A549 (cell line): ENCODE measurements around the gene RSRC1. TPM values are rescaled to one million over a fixed set of nuclear protein-coding genes. Genes with fewer than 3 reads are reported as not detected.

ENCODE experiments used
- ATAC-seq, 2 experiments: fragments of 200-7000 bp in 1 of 2; fragments of >200 bp in 1 of 2; cut with Nextera tagmentation in 1 of 2; cut with Tn5 transposase in 1 of 2; 3 replicates each; pipeline versions ENCODE4 v1.8.0 to v1.9.1; 2018 to 2020; ENCODE audit warnings: mild to moderate bottlenecking in 1 of 2, moderate library complexity in 1 of 2
- CTCF ChIA-PET: fragments of 300-600 bp; sonication (Branson Sonifier 250); formaldehyde crosslinking; extraction: SDS; loops from one replicate; lab custom pipeline; 2021; ENCODE audit warnings: antibody characterized with exemption, inconsistent platforms; lab: Yijun Ruan, JAX
- POLR2A ChIA-PET: fragments of 350-600 bp; formaldehyde crosslinking; extraction: SDS; loops from one replicate; lab custom pipeline; 2021; ENCODE audit warnings: antibody characterized with exemption, inconsistent platforms; lab: Yijun Ruan, JAX
- DNase-seq, 2 experiments: peaks; one replicate each; pipeline versions ENCODE4 v3.0.0 to v3.0.0-alpha.2; 2011 to 2016; ENCODE audit warnings: low read depth in 1 of 2, low spot score in 1 of 2
- FAIRE-seq: peaks from 2 replicates; lab custom pipeline; 2011; peaks lifted over from hg19 to GRCh38; lab: Jason Lieb, UNC
- H3K27ac ChIP-seq, 2 experiments: fragments of >200 bp; sonication (Bioruptor Twin); formaldehyde crosslinking; 3 replicates each; pipeline ENCODE4 v1.5.1; 2016 to 2017
- H3K4me1 ChIP-seq: fragments of >200 bp; sonication (Bioruptor Twin); formaldehyde crosslinking; 3 replicates; pipeline ENCODE4 v1.6.1; 2016
- H3K4me2 ChIP-seq: fragments of >200 bp; sonication (Bioruptor Twin); formaldehyde crosslinking; 3 replicates; pipeline ENCODE4 v1.6.1; 2016
- H3K4me3 ChIP-seq: fragments of >200 bp; sonication (Bioruptor Twin); formaldehyde crosslinking; 3 replicates; pipeline ENCODE4 v1.5.1; 2016
- H3K9me3 ChIP-seq: fragments of >200 bp; sonication (Bioruptor Twin); formaldehyde crosslinking; 3 replicates; pipeline ENCODE4 v1.6.1; 2016
- CBX2 ChIP-seq: fragments of 200-600 bp; sonication (generic); IDR thresholded peaks from 2 replicates; pipeline ENCODE4 v1.6.1; 2016; ENCODE audit warnings: low read depth, mild to moderate bottlenecking, borderline replicate concordance
- CEBPB ChIP-seq, 2 experiments: fragments of >200 bp in 1 of 2; sonication (Bioruptor Twin) in 1 of 2; formaldehyde crosslinking in 1 of 2; IDR thresholded peaks; 2 replicates each; pipeline ENCODE4 v1.6.1; 2012 to 2016
- CHD4 ChIP-seq: fragments of 200-600 bp; sonication (generic); IDR thresholded peaks from 2 replicates; pipeline ENCODE4 v1.6.1; 2016; ENCODE audit warnings: antibody characterized with exemption, mild to moderate bottlenecking, borderline replicate concordance
- EHF ChIP-seq: fragments of 250-450 bp; sonication (Bioruptor Pico); IDR thresholded peaks from 2 replicates; pipeline ENCODE4 v1.5.0; 2020; ENCODE audit warnings: mild to moderate bottlenecking
- EHMT2 ChIP-seq: fragments of 200-600 bp; sonication (generic); IDR thresholded peaks from 2 replicates; pipeline ENCODE4 v1.6.1; 2016; ENCODE audit warnings: antibody characterized with exemption, low read depth, mild to moderate bottlenecking, moderate library complexity
- EP300 ChIP-seq, 2 experiments: fragments of >200 bp; sonication (Bioruptor Twin); formaldehyde crosslinking; IDR thresholded peaks; 2 replicates in 1 of 2; 3 replicates in 1 of 2; pipeline ENCODE4 v1.6.1; 2016 to 2017
- ESRRA ChIP-seq: fragments of 150-350 bp; IDR thresholded peaks from 2 replicates; pipeline ENCODE4 v1.6.1; 2014; ENCODE audit warnings: mild to moderate bottlenecking, low read length, borderline replicate concordance
- FOSL2 ChIP-seq, 2 experiments: fragments of 450-650 bp in 1 of 2; fragments of >200 bp in 1 of 2; sonication (Bioruptor Twin) in 1 of 2; formaldehyde crosslinking; IDR thresholded peaks; 2 replicates each; pipeline versions ENCODE4 v1.5.0 to v1.6.1; 2016 to 2020; ENCODE audit warnings: mild to moderate bottlenecking in 1 of 2, moderate library complexity in 1 of 2
- FOXS1 ChIP-seq: fragments of 250-450 bp; sonication (Bioruptor Pico); IDR thresholded peaks from 2 replicates; pipeline ENCODE4 v1.5.0; 2020; ENCODE audit warnings: mild to moderate bottlenecking, moderate library complexity
- GATA3 ChIP-seq: IDR thresholded peaks from 2 replicates; pipeline ENCODE4 v1.6.1; 2012; ENCODE audit warnings: borderline replicate concordance
- HDAC2 ChIP-seq: fragments of 200-600 bp; sonication (generic); IDR thresholded peaks from 2 replicates; pipeline ENCODE4 v1.6.1; 2016
- HOXA7 ChIP-seq: fragments of 250-450 bp; sonication (Bioruptor Pico); IDR thresholded peaks from 2 replicates; pipeline ENCODE4 v1.5.0; 2020; ENCODE audit warnings: mild to moderate bottlenecking, moderate library complexity
- HOXB13 ChIP-seq: fragments of 250-450 bp; sonication (Bioruptor Pico); IDR thresholded peaks from 2 replicates; pipeline ENCODE4 v1.5.0; 2020; ENCODE audit warnings: low read depth, mild to moderate bottlenecking, moderate library complexity
- HOXB5 ChIP-seq: fragments of 250-450 bp; sonication (Bioruptor Pico); IDR thresholded peaks from 2 replicates; pipeline ENCODE4 v1.5.0; 2020; ENCODE audit warnings: mild to moderate bottlenecking, moderate library complexity
- MAFK ChIP-seq: fragments of 450-650 bp; IDR thresholded peaks from 2 replicates; pipeline ENCODE4 v1.6.1; 2014; ENCODE audit not compliant: partially characterized antibody
- MAZ ChIP-seq: fragments of 150-350 bp; IDR thresholded peaks from 2 replicates; pipeline ENCODE4 v1.6.1; 2014; ENCODE audit warnings: antibody characterized with exemption, low read depth, low read length, borderline replicate concordance
- NPAS2 ChIP-seq: fragments of 250-450 bp; sonication (Bioruptor Pico); IDR thresholded peaks from 2 replicates; pipeline ENCODE4 v1.8.0; 2022; ENCODE audit warnings: mild to moderate bottlenecking, moderate library complexity, borderline replicate concordance
- PHF8 ChIP-seq: fragments of 200-600 bp; sonication (generic); IDR thresholded peaks from 2 replicates; pipeline ENCODE4 v1.6.1; 2016; ENCODE audit warnings: low read depth, mild to moderate bottlenecking, antibody characterized with exemption, moderate library complexity, borderline replicate concordance
- RAD21 ChIP-seq, 2 experiments: fragments of >200 bp in 1 of 2; sonication (Bioruptor Twin) in 1 of 2; formaldehyde crosslinking in 1 of 2; IDR thresholded peaks in 1 of 2; conservative IDR thresholded peaks in 1 of 2; 2 replicates in 1 of 2; 3 replicates in 1 of 2; pipeline ENCODE4 v1.6.1; 2012 to 2018; ENCODE audit warnings: inconsistent platforms in 1 of 2
- RARB ChIP-seq: fragments of 250-450 bp; sonication (Bioruptor Pico); IDR thresholded peaks from 2 replicates; pipeline ENCODE4 v1.8.0; 2021; ENCODE audit warnings: mild to moderate bottlenecking, moderate library complexity
- RCOR1 ChIP-seq: fragments of 150-350 bp; IDR thresholded peaks from 2 replicates; pipeline ENCODE4 v1.6.1; 2014; ENCODE audit warnings: antibody characterized with exemption, low read length, low read depth
- SMC3 ChIP-seq: fragments of >200 bp; sonication (Bioruptor Twin); formaldehyde crosslinking; IDR thresholded peaks from 3 replicates; pipeline ENCODE4 v1.6.1; 2018; ENCODE audit warnings: inconsistent platforms
- ZFP36 ChIP-seq: fragments of 450-650 bp; IDR thresholded peaks from 2 replicates; pipeline ENCODE4 v1.6.1; 2014; ENCODE audit warnings: borderline replicate concordance; ENCODE audit not compliant: partially characterized antibody
- ZNF302 ChIP-seq: fragments of 250-450 bp; sonication (Bioruptor Pico); IDR thresholded peaks from 2 replicates; pipeline ENCODE4 v1.9.0; 2021; ENCODE audit warnings: inconsistent platforms, mild to moderate bottlenecking, moderate library complexity
- ZSCAN20 ChIP-seq: fragments of 250-450 bp; sonication (Bioruptor Pico); IDR thresholded peaks from 2 replicates; pipeline ENCODE4 v1.8.0; 2022; ENCODE audit warnings: mild to moderate bottlenecking, moderate library complexity
- WGBS: methylation state at CpG from one replicate; pipeline ENCODE4 v1.1.6; 2017; ENCODE audit errors: missing lambda C conversion rate; 5-methylcytosine and 5-hydroxymethylcytosine counted together
- polyA plus RNA-seq, 4 experiments: library from polyadenylated mRNA; depleted of rRNA in 3 of 4; stranded (reverse); fragments of >200 nt; fragmentation: RNase III in 1 of 4; extraction: RNeasy Plus Mini Kit Qiagen cat#74134 plus additional on column Dnase treatment in 1 of 4; gene quantifications; 2 replicates in 3 of 4; 3 replicates in 1 of 4; pipeline ENCODE4 v1.2.3, GENCODE V29; 2011 to 2017
- TF ChIP-seq, protein P1 (sequence below): fragments of 250-450 bp; sonication (Bioruptor Pico); IDR thresholded peaks from 2 replicates; pipeline ENCODE4 v1.5.0; 2020; ENCODE audit warnings: low read depth, mild to moderate bottlenecking, moderate library complexity
- TF ChIP-seq, protein P2 (sequence below): fragments of 150-350 bp; IDR thresholded peaks from 2 replicates; pipeline ENCODE4 v1.6.1; 2014; ENCODE audit warnings: low read depth, mild to moderate bottlenecking, low read length
- TF ChIP-seq, protein P3 (sequence below): fragments of 250-450 bp; sonication (Bioruptor Pico); IDR thresholded peaks from 2 replicates; pipeline ENCODE4 v1.5.0; 2021; ENCODE audit warnings: mild to moderate bottlenecking, moderate library complexity, borderline replicate concordance
- TF ChIP-seq, protein P4 (sequence below): fragments of >200 bp; sonication (Bioruptor Twin); formaldehyde crosslinking; IDR thresholded peaks from 3 replicates; pipeline ENCODE4 v1.5.1; 2016

RSRC1 gene
- polyA plus RNA-seq, 2 of the 4 experiments (the other 2 are of a cell fraction): 17.5 to 52.2 TPM

DNA sequence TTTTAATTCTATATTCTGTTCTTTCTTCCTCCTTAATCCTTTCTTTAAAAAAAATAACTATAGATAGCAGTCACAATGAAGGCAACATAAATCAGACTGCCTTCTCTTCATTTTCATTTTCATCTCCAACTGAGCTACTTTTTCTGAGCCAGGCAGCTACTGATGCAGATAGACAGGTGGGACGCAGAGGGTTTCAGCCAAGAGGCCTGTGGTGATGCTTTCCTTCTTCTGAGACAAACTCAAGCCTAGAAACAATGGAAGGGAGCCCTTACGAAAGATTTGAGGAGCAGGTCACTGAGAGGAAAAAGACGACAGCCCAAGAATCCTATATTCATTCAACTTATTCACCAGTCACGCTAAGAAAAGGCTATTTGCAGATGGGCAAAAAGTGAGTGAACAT, 241.1 kb downstream of the RSRC1 start:
- TF ChIP-seq ESRRA (no peak), CHD4 (no peak), MAFK (no peak), HOXB13 (CRISPR knock-in tag) (no peak), SMC3 (no peak), GATA3 (no peak), MAZ (no peak), CEBPB (IDR thresholded peaks at IDR 0.05) (no peak), FOXS1 (CRISPR knock-in tag) (no peak), ZFP36 (no peak), CBX2 (no peak), EHMT2 (no peak)
- TF ChIP-seq, protein P1, sequence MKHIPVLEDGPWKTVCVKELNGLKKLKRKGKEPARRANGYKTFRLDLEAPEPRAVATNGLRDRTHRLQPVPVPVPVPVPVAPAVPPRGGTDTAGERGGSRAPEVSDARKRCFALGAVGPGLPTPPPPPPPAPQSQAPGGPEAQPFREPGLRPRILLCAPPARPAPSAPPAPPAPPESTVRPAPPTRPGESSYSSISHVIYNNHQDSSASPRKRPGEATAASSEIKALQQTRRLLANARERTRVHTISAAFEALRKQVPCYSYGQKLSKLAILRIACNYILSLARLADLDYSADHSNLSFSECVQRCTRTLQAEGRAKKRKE (CRISPR knock-in tag): no peak
- TF ChIP-seq, protein P2, sequence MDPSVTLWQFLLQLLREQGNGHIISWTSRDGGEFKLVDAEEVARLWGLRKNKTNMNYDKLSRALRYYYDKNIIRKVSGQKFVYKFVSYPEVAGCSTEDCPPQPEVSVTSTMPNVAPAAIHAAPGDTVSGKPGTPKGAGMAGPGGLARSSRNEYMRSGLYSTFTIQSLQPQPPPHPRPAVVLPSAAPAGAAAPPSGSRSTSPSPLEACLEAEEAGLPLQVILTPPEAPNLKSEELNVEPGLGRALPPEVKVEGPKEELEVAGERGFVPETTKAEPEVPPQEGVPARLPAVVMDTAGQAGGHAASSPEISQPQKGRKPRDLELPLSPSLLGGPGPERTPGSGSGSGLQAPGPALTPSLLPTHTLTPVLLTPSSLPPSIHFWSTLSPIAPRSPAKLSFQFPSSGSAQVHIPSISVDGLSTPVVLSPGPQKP: no peak
- TF ChIP-seq, protein P3, sequence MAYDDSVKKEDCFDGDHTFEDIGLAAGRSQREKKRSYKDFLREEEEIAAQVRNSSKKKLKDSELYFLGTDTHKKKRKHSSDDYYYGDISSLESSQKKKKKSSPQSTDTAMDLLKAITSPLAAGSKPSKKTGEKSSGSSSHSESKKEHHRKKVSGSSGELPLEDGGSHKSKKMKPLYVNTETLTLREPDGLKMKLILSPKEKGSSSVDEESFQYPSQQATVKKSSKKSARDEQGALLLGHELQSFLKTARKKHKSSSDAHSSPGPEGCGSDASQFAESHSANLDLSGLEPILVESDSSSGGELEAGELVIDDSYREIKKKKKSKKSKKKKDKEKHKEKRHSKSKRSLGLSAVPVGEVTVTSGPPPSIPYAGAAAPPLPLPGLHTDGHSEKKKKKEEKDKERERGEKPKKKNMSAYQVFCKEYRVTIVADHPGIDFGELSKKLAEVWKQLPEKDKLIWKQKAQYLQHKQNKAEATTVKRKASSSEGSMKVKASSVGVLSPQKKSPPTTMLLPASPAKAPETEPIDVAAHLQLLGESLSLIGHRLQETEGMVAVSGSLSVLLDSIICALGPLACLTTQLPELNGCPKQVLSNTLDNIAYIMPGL (CRISPR knock-in tag): no peak
- TF ChIP-seq, protein P4, sequence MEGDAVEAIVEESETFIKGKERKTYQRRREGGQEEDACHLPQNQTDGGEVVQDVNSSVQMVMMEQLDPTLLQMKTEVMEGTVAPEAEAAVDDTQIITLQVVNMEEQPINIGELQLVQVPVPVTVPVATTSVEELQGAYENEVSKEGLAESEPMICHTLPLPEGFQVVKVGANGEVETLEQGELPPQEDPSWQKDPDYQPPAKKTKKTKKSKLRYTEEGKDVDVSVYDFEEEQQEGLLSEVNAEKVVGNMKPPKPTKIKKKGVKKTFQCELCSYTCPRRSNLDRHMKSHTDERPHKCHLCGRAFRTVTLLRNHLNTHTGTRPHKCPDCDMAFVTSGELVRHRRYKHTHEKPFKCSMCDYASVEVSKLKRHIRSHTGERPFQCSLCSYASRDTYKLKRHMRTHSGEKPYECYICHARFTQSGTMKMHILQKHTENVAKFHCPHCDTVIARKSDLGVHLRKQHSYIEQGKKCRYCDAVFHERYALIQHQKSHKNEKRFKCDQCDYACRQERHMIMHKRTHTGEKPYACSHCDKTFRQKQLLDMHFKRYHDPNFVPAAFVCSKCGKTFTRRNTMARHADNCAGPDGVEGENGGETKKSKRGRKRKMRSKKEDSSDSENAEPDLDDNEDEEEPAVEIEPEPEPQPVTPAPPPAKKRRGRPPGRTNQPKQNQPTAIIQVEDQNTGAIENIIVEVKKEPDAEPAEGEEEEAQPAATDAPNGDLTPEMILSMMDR: no peak
- POLR2A ChIA-PET: no interaction called here
- FAIRE-seq (no peak), ATAC-seq (no peak), DNase-seq (no peak)
- Histone ChIP-seq H3K4me1 (no peaks in the 10 kb centered on the region), H3K27ac (no peak overlapping the region), H3K4me3 (no peak overlapping the region), H3K4me2 (no peak overlapping the region), H3K9me3 (no peaks in the 10 kb centered on the region)
- WGBS: 91% methylated on average over 4 of the region's 4 CpGs
- CTCF ChIA-PET: no interaction called here

DNA sequence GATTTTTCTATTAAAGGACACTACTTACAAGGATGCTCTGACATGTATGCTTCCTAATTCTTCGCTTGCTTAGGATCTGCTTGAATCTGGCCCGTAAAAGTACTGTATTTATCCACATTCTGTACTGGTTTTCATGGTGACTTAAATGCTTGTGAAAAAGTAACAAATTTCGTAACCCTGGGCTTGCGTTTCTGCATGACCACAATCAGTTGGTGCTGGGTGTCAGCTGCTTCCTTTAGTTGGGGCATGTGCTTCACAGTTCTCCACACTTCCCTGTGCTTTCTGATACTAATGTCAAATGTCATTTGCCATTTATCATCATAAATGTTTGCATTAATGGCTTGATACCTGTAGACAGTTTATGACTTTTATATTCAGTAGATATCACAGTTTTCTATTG, 242.7 kb downstream of the RSRC1 start:
- no peak overlapping the region for H3K4me3 ChIP-seq
- POLR2A ChIA-PET: no interaction called here
- no peaks in the 10 kb centered on the region for H3K9me3 ChIP-seq
- DNase-seq (no peak), FAIRE-seq (no peak), ATAC-seq (no peak)
- H3K4me1 ChIP-seq: no peaks in the 10 kb centered on the region
- CTCF ChIA-PET: no interaction called here
- WGBS: 90% methylated on average over 4 of the region's 4 CpGs
- no peak overlapping the region for H3K27ac ChIP-seq
- no peak overlapping the region for H3K4me2 ChIP-seq
- TF ChIP-seq EP300 (IDR thresholded peaks at IDR 0.05): no peak
- no peak for TF ChIP-seq HOXB13 (CRISPR knock-in tag)
- no peak for TF ChIP-seq HOXA7 (CRISPR knock-in tag)
- TF ChIP-seq FOSL2 (IDR thresholded peaks at IDR 0.05): no peak
- no peak for TF ChIP-seq FOSL2 (CRISPR knock-in tag; IDR thresholded peaks at IDR 0.05)
- no peak for TF ChIP-seq RAD21 (conservative IDR thresholded peaks at IDR 0.05 in 1 of 2, IDR thresholded peaks at IDR 0.05 in 1 of 2)
- TF ChIP-seq, protein P4: no peak
- no peak for TF ChIP-seq HDAC2
- no peak for TF ChIP-seq MAFK
- no peak for TF ChIP-seq ZNF302 (CRISPR knock-in tag)
- no peak for TF ChIP-seq CBX2
- TF ChIP-seq EHF: no peak
- TF ChIP-seq ZSCAN20 (CRISPR knock-in tag): no peak
- TF ChIP-seq RARB (CRISPR knock-in tag): no peak
- TF ChIP-seq PHF8: no peak
- no peak for TF ChIP-seq RCOR1
- TF ChIP-seq HOXB5 (CRISPR knock-in tag): no peak
- no peak for TF ChIP-seq NPAS2 (CRISPR knock-in tag)
